Thyroid gland (tissue), 4 donors: ENCODE data around the gene SPTB.

Source experiments
- CTCF ChIP-seq, 6 experiments: fragments of 200-600 bp in 3 of 6; fragments of 450-650 bp in 3 of 6; sonication (generic) in 3 of 6; IDR thresholded peaks; one replicate each; pipeline ENCODE4 v1.5.1; 2016 to 2019; ENCODE audit warnings: antibody characterized with exemption in 6 of 6, mild to moderate bottlenecking in 2 of 6, inconsistent platforms in 1 of 6, moderate library complexity in 1 of 6
- POLR2A ChIP-seq, 2 donors: fragments of 450-650 bp; IDR thresholded peaks; one replicate each; pipeline ENCODE4 v1.6.1; 2017; ENCODE audit warnings: antibody characterized with exemption in 2 of 2, mild to moderate bottlenecking in 2 of 2, moderate library complexity in 1 of 2

- no peak for TF ChIP-seq CTCF (IDR thresholded peaks at IDR 0.05)
- TF ChIP-seq POLR2A (IDR thresholded peaks at IDR 0.05): no peak
These were observed 46.8 kb upstream of the SPTB start for GRCh38 chr14:64926398-64926995.
